Activated CD4-positive, alpha-beta T cell treated with anti-CD3 and anti-CD28 coated beads, Interleukin-2, amount 50 U/mL, for 1 hour (primary cell): ENCODE data around the gene IL17C.

ENCODE experiments used
- DNase-seq: peaks from one replicate; pipeline ENCODE4 v3.0.0-alpha.2; 2020

Gene IL17C

DNA sequence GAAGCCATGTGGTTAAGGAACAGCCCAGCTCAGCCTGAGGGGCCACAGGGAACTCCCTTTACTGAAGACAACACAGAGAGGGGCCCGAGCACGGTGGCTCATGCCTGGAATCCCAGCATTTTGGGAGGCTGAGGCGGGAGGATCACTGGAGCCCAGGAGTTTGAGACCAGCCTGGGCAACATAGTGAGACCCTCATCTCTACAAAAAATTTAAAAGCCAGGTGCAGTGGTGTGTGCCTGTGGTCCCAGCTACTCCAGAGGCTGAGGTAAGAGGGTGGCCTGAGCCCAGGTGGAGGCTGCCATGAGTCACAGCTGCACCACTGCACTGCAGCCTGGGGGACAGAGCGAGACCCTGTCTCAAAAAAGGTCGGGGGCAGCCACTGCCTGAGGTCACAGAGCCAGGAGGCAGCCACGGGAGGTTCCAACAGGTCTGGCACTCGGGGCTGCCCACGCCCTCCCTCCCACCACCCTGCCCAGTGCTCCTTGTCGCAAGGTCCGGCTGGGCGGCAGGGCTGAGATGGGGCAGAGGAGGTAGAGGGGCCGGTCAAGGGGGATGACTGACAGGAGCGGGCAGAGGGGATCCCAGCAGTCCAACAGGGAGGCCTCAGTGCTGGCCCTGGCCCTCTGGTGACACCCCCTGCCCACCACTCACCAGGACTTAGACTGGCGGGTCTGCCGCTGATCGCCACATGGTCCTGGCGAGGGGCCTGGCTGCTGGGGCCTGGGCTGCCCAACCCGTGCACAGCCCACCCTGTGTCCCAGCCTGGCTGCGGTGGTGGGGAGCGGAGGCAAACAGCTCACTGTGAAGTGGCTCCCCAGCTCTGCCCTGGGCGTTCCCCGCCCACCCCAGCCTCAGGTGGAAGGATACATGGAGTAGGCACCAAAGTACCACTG, 9.1 kb downstream of the IL17C start:
- DNase-seq: no peak

- DNase-seq: no peak
These were observed 11.0 kb downstream of the IL17C start for GRCh38 chr16:88649195-88649923.

GRCh38 chr16:88649924-88650748, 11.8 kb downstream of the IL17C start:
- peak; percentile 29 for DNase-seq

GRCh38 chr16:88650749-88651275, 12.4 kb downstream of the IL17C start, which contains the start of gene CYBA:
Gene CYBA, minus strand, starts transcription at chr16:88651053. Its CDS starts 40 bp downstream, at chr16:88651013.
- DNase-seq: peak; percentile 72

- DNase-seq: peak; percentile 46
These were observed 13.1 kb downstream of the IL17C start for GRCh38 chr16:88651276-88651988.

DNA sequence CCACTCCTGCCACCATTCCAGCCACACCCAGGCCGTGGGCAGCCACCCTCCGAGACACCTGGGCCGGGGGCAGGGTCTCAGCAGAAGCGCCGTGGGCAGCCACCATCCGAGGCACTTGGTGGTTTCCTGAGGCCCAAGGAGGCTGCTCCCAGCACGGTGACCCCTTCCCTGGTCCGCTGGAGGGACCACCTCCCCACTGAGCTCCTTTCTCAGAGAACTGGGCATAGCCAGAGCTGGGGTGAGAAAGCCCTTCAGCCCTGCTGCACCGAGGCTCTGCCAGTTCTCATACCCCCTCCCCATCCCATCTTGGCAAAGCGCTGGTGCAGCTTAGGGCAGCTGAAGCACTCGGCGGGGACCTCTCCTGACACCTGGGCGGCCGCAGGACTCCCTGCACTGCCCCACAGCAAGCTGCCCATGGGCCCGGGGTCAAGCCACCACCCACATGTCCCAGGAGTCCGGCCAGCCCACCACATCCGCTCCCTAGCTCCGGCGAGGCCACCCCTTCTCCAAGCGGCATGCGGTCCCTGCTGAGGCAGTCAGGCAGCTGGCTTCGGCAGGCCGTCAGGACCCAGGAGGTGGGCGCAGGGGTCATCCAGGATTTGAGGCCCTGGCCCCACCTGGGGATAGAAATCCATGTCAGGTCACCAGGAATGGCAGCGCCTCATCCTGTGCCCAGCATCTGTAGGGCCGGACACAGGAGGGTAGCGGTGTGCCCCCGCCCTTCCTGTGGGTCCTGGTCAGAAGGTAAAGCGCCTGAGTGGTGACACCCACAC, 13.8 kb downstream of the IL17C start:
- no peak for DNase-seq

- no peak for DNase-seq
These were observed 14.3 kb downstream of the IL17C start for GRCh38 chr16:88652762-88653063.

GRCh38 chr16:88653101-88653500, 14.7 kb downstream of the IL17C start:
- DNase-seq: no peak

- no peak for DNase-seq
These were observed 15.4 kb downstream of the IL17C start for GRCh38 chr16:88653596-88654362.

- DNase-seq: no peak
These were observed 16.1 kb downstream of the IL17C start for GRCh38 chr16:88654363-88655052.

- DNase-seq: no peak
These were observed 16.8 kb downstream of the IL17C start for GRCh38 chr16:88655053-88655732.

DNA sequence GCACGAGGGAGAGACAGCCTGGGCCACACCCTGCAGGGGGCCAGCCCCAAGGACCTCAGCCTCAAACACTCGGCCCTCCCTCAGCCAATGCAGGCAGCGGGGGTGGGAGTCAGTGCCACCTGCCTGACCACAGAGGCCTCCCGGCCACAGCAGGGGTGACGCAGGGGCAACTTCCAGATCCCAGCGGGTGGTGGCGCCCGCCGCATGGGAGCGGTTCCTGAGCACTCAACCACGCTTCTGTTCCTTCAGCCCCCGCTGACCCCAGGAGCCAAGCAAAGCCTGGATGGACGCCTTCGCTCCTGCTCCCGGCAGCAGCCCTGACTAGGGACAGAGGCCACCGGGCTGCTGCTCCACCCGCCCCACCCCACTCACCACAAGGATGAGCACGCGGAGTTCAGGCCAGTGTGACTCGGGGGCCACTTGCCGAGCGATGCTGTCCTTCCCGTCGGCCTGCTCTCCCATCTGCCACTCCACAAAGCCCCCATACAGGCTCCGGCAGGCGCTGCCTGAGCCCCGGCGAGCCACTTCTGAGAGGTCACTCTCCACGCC, 17.4 kb downstream of the IL17C start:
- no peak for DNase-seq

DNA sequence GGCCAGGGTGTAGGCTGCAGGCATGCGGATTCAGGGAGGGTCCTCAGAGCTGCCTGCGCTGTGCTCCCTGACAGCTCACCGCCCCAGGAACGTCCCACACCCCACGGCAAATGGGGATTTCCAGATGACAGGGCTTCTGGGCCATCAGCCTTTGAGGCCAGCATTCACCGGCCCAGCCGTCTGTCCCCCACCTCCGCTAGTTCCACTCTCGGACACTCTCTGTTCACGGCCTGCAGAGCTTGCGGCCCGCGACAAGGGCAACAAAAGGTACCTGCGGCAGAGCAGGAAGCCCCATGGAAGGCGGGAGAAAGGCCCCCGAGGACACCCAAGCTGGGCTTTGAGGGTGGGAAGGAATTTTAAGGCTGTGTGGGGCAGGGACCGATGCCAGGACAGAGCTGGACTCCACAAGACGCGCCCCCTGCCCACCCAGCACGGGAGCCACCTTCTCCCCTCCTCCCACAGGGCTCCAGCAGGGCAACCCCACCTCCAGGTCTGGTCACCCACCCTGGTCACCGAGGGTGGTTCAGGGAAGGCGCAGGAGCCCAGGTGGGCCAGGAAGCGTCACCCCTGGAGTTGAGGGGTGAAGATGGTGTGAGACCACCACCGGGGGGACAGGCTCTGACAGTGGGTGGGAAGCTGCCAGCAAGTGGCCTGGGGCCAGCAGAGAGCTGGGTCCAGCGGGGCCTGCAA, 18.1 kb downstream of the IL17C start:
- DNase-seq: no peak

DNA sequence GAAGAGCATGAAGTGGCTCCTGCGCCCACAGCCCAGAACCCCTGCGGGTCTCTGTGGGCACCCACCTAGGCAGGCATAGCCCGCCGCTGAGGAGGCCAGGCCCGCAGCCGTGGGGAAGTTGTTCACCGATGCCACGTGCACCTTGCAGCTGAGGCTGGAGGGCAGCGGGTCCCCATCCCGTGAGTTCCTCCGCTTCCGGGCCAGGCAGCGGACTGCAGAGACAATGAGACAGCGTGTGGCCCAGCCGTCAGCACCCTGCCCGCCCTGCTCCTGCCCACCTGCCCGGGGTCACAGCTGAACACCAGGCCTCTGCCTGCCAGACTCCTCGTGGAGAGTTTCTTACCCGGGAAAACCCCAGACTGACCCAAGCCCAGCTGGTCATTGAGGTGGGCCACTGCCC, 19.0 kb downstream of the IL17C start:
- no peak for DNase-seq

DNA sequence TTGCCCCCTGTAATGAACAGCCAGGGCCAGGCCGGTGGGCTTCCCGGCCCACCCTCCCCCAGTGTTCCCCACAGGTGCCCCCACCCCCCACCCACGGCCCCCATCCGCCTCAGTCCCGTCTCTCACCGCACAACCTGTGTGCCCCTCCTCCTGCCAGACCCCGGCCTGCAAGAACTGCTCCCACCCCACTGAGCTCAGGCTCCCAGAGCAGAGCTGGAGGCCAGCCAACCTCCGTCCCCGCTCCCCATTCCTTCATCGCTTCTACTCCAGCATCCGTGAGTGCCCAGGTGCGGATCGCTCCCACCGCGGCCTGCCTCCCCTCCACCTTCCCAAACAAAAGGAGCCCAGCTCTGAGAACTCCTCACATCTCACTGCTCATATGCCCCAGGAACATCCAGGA, 20.3 kb downstream of the IL17C start:
- DNase-seq: no peak

DNA sequence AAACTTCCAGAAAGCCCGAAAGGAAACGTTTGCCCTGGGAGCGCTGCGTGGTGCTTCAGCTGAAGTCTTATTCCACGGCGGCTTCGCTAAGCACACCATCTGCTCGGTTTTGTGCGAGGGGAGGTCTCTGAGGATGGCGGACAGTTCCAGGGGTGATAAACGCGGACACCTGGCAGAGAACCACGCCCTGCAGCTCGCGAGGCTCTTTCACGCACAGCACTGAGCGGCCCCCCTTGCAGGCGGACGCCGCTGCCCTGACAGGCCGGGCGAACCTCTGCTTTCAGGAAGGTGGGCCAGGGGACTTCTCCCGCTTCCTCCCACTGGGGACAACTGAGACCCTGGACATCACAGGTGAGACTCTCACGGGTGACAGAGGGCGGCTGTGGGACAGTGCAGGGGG, 20.8 kb downstream of the IL17C start:
- no peak for DNase-seq

DNA sequence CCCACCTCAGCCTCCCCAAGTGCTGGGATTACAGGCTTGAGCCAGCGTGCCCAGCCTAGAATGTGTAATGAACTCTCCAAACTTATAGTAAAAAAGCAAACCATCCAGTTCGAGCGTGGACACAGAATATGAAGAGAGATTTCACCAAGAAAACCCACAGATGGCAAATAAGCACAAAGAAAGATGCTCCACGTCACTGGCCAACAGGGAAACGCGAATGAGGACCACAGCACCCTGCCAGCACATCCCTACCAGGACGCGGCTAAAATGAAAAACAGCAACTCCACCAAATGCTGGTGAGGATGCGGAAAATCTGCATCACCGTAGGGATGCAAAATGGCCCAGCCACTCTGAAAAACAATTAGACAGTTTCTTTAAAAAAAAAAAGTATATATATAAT, 23.1 kb downstream of the IL17C start:
- DNase-seq: no peak

DNA sequence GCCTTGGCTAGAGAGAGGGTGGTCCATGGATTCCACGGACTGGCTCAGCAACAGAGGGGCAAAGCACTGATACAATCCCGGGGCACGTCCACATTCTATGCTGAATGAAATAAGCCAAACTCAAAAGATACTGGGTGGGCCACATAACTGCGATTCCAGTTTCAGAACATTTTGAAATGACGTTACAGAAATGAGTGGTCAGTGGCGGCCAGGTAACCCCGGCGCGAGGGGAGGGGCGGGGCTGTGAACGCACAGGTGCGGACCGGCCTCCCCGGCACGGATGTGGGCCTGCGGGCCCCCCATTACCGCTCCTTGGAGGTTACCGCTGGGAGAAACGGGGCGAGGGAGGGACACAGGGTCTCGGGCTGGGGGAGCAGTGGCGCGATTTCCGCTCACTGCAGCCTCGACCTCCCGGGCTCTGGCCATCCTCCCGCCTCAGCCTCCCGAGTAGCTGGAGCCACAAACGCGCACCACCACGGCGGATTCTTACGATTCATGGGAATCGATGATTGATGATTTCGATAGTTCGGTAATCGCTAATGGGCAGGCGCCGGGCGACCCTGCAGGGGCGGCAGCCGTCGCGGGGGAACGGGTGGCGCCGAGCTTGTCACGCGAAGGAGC, 24.0 kb downstream of the IL17C start:
- no peak for DNase-seq
